GM21737 (cell line): ENCODE results near the gene WSB2.
"Not testable (repeated sequence)": the region's sequence is repeated elsewhere in the genome, so short reads cannot be mapped to it uniquely, and the experiment has no call there.

Source experiments
- ATAC-seq: cut with Tn5 transposase; IDR thresholded peaks from one replicate; pipeline ENCODE4 v1.9.1; 2021; ENCODE audit warnings: mild to moderate bottlenecking, moderate library complexity; ENCODE audit not compliant: unreplicated experiment

Gene WSB2

GRCh38 chr12:118035190-118036041 is 25.6 kb downstream of the WSB2 start:
- ATAC-seq: no peak

GRCh38 chr12:118034429-118035189 is 26.4 kb downstream of the WSB2 start:
- ATAC-seq: no peak

- ATAC-seq: no peak
Observed at GRCh38 chr12:118033902-118034301, 27.1 kb downstream of the WSB2 start.

- no peak for ATAC-seq
Observed at GRCh38 chr12:118033323-118033722, 27.7 kb downstream of the WSB2 start.

- no peak for ATAC-seq
Observed at GRCh38 chr12:118032188-118032587, 28.8 kb downstream of the WSB2 start.

- no peak for ATAC-seq
Observed at GRCh38 chr12:118029166-118029565, 31.8 kb downstream of the WSB2 start.

GRCh38 chr12:118025168-118025567 is 35.8 kb downstream of the WSB2 start:
- ATAC-seq: no peak

- no peak for ATAC-seq
Observed at GRCh38 chr12:118023301-118023860, 37.6 kb downstream of the WSB2 start.

GRCh38 chr12:118022728-118023109 is 38.3 kb downstream of the WSB2 start:
- no peak for ATAC-seq

GRCh38 chr12:118022097-118022727 is 38.8 kb downstream of the WSB2 start:
- ATAC-seq: not testable (repeated sequence)

- no peak for ATAC-seq
Observed at GRCh38 chr12:118020036-118020435, 40.9 kb downstream of the WSB2 start.

- no peak for ATAC-seq
Observed at GRCh38 chr12:118017926-118018325, 43.1 kb downstream of the WSB2 start.

- peak; percentile 97 for ATAC-seq
Observed at GRCh38 chr12:118016424-118017264, 44.3 kb downstream of the WSB2 start, which contains the start of gene RFC5. RFC5 (plus strand) TSS chr12:118016703; CDS start chr12:118016828, 125 bp downstream.

- no peak for ATAC-seq
Observed at GRCh38 chr12:118015944-118016343, 45.0 kb downstream of the WSB2 start.

GRCh38 chr12:118015306-118015705 is 45.7 kb downstream of the WSB2 start:
- ATAC-seq: no peak

GRCh38 chr12:118013283-118013682 is 47.7 kb downstream of the WSB2 start:
- ATAC-seq: no peak

GRCh38 chr12:118011961-118012360 is 49.0 kb downstream of the WSB2 start:
- ATAC-seq: no peak

- no peak for ATAC-seq
Observed at GRCh38 chr12:118011377-118011776, 49.6 kb downstream of the WSB2 start.

- no peak for ATAC-seq
Observed at GRCh38 chr12:118010903-118011302, 50.1 kb downstream of the WSB2 start.

GRCh38 chr12:117999806-118000205 is 61.2 kb downstream of the WSB2 start:
- ATAC-seq: not testable (repeated sequence)
